DMS53 (cell line): ENCODE measurements around the gene TCEA2.

Experiments used
- DNase-seq: peaks from one replicate; lab custom pipeline; 2025; lab: John Stamatoyannopoulos, UW

TCEA2 gene

DNA sequence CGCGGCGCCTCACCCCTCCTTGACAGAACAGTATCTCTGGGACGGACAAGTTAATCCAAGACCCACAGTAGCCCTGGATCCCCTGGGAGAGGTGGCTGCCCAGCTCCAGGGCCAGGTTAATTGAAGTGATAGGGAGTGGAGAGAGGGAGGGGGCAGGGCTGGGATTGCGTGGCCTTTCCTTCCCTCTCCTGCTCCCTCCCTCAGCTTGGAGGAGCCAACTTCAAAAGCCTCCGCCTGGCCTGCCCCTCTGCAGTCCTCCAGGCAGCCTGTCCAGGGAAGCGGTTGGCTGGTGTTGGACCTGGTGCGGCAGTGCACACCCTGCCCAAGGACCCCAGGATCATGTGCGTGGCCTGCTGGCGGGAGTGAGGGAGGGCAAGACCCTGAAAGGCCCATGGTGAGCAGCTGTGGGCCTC is 27.1 kb upstream of the TCEA2 start, which contains the start of gene C20orf204:
TSS of gene C20orf204 (plus strand) at position 250 of the 413 bp plus-strand sequence. CDS start at position 392, 142 bp downstream.
- no peak for DNase-seq

- DNase-seq = no peak
Measured at GRCh38 chr20:64036346-64037198, 26.4 kb upstream of the TCEA2 start.

DNA sequence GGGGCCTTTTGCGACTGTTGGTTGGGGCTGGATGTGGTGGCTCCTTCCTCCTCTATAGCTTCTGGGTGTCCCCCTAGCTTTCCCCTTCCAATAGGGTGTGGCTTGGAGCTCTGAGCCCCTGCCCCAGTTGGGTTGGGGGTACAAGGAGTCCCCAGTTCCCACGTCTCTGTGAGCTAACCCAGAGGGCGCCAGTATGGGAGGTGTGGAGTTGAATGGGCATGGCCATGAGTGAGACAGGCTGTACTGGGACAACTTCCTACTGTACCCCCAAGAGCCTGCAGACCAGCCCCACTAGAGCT is 25.9 kb upstream of the TCEA2 start:
- no peak for DNase-seq

- peak; percentile 64 for DNase-seq
Measured at GRCh38 chr20:64037498-64038213, 25.3 kb upstream of the TCEA2 start.

DNA sequence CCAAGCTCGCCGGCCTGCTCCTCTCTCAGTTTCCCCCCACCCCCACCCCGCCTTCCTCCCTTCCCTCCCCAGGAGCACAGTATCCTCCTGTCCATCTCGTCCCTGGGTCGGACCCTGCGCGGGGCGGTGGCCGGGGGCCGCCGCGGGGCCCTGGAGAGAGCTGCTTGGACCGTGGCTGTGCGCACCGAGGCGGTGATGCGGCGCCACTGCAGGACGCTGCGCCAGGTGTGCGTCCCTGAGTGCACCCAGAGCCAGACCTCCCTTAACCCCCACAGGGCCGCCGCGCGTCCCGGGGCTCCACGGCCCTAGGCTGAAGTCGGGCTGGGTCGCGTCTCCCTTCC is 24.8 kb upstream of the TCEA2 start:
- peak; percentile 89 for DNase-seq

- DNase-seq = peak; percentile 94
Measured at GRCh38 chr20:64038565-64039292, 24.3 kb upstream of the TCEA2 start.

DNA sequence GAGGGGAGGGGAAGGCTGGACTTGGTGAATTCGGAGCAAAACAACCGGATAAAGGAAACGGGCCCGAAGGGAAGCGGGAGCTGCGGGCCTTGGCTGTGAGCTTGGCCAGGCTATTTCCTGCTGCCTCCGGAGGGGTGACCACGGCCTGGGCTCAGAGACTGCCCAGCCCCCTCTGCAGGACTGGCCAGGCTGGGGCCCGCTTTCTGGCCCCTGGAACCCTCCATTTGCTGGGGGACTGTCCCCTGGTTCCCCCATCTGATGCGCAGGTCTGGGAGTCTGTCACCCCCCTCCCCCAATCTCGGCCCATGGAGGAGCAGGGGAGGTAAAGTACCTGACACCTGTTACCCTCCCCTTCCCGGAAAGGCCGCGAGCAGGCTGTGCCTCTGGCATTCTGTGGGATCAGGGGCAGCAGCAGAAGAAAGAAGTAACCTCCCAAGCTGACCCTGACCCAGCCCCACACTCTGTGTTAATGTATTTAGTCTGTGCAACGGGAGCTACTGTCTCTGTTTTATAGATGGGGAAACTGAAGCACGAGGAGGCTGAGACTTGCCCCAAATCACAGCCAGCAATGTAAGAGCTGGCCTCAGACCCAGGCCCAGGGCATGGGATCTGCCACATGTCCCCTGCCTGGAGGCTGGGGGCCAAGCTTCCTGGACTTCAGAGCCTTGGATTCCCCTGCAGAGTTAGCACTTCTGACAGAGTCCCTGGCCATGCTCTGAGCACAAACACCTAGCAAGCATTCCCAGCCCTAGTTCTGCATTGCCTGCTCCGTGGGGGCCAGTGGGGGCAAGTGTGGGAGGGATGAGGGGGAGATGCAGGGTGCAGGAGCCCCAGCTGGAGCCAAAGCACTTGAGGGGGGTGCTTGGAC is 23.5 kb upstream of the TCEA2 start:
- peak; percentile 79 for DNase-seq

GRCh38 chr20:64040231-64041039 is 22.6 kb upstream of the TCEA2 start:
- DNase-seq = no peak

GRCh38 chr20:64041040-64041780 is 21.8 kb upstream of the TCEA2 start:
- DNase-seq = peak; percentile 23

DNA sequence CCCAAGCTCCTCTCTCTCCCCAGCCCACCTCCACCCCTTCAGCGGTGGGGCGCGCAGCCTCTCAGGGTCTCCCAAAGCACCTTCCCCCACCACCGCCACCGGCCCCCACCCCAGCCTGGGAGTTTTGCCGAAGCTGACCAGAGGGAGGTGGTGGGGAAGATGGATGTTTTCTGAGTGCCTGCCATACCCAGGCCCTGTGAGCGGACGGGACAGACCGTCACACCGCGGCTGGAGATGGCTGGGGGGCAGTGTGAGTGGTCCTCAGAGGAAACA is 21.3 kb upstream of the TCEA2 start:
- DNase-seq = no peak

DNA sequence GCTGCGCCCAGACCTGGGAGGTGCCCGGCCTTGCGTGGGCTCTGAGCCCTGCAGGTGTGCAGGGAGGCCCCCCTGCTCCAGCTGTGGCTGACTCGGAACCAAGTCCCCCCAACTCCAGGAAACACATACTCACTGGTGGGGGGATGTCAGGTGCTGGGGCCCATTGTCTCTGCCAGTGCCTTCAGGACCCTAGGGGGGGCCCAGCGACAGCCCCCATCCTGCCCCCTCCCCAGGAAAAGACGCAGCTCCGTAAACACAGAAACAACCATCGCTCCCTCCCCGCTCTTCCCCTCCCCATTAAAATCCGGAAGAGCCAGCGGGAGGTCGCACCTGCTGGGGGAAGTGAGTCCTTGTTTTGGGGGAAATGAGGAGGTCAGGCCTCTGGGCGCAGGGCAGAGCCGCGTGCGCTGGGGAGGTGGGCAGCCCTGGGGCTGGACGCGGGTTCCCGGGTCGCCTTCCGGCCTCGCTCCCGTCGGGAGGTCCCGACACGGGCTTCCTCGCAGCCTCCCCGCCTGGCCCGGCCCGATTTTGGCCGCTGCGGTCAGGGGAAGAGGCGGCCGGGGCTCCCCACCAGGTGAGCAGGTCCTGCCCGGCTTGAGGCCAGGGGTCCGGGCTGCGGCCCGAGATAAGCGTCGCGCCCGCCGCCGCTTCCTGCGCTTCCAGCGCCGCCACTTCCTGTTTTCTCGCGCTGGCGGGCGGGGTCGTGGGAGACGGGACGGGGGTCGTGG is 20.8 kb upstream of the TCEA2 start:
- peak; percentile 65 for DNase-seq

DNA sequence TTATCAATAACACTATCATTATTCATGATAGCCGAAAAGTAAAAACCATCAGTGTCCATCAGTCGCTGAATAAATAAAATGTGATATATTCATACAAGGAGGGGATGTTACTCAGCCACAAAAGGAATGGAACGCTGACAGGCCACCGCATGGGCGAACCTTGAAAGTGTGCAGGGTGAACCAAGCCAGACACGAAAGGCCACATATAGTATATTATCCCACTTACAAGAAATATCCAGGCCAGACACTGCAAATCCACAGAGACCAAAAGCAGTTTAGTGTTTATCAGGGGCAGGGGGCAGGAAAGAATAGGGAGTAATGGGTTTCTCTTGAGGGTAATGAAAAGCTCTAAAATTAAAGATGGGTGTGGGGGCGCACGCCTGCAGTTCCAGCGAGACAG is 19.2 kb upstream of the TCEA2 start:
- DNase-seq = no peak

GRCh38 chr20:64044484-64045247 is 18.3 kb upstream of the TCEA2 start:
- peak; percentile 28 for DNase-seq

DNA sequence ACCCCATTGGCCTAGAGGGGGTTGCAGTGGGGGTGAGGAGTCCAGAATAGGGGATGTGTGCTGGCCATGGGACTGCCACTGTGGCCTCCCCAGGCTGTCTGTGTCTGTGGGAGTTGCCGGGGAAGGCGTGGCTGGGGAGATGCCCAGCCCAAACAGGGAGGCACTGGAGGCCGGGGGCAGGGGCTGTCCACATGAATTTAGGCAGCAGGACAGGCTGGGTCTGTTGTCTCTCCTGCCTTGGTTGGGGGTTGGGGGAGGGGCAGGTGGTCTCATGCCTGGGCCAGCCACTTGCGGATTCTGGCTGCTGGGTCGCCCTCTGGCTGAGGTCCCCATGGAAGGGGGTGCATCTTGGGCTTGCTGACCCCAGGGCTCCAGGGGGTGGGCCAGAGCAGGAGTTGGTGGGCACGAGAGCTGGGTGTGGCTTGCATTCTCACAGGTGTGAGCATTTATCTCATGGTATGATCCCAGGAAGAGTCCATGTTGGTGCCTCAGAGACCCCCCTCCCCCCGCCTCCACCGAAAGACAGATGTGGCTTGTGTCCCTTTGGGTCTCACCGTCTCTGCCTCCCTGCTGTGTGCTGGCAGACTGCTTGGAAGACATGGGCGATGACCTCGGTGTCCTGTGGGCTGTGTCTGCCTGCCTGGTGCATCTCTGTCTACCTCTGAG is 17.5 kb upstream of the TCEA2 start:
- no peak for DNase-seq

- no peak for DNase-seq
Measured at GRCh38 chr20:64047046-64047389, 16.0 kb upstream of the TCEA2 start.

DNA sequence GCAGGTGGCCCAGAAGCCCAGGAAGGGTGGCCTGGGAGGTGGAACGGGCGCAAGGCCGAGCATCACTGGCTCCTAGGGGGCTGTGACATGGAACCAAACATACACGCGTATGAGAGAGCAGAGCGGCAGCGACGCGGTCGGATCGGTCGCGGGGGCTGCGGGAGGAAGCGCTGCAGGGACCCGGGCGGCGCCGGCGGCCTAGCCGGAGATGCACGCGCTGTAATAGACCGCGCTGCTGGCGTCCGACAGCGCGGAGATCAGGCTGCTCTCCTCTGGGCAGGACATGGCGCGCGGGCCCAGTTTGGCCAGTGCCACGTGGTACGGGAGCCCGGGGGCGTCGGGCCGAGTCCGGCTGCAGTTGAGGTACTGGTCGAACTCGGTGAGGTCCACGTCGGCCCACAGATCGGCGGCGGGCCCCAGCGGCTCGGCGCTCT is 15.0 kb upstream of the TCEA2 start:
- DNase-seq = peak; percentile 58

DNA sequence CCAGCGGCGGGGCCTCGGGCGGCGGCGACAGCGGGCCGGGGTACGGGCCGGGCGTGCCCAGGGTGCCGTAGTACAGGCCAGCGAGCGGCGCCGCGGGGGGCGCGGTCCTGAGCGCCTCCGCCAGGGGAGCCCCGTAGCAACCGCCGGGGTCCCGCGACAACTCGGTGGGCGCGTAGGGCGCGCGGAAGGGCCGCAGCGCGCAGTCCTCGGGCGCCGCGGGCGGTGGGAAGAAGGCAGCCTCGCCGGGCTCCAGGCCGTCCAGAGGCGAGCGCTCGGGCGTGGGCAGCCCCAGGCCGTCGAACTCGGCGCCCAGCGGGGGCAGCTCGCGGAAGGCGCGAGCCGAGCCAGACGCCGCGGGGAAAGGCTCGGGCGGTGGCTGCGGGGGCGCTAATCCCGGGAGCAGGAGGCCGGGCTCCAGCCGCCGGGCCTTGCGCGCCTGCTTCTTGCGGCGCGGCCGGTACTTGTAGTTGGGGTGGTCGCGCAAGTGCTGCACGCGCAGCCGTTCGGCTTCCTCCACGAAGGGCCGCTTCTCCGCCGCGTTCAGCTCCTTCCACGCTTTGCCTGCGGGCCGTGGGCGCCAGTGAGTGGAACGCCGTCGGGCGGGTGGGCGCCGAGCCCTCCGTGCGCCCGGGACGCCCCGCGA is 14.5 kb upstream of the TCEA2 start:
- DNase-seq = no peak
